GM23248 (cell line): ENCODE results near the gene PTPRN2.

Experiments used
- EZH2 ChIP-seq: fragments of 200-600 bp; sonication (generic); IDR thresholded peaks from 2 replicates; pipeline ENCODE4 v1.6.1; 2018; ENCODE audit warnings: antibody characterized with exemption, mild to moderate bottlenecking; ENCODE audit not compliant: insufficient read depth, poor library complexity, severe bottlenecking
- EZH2phosphoT487 ChIP-seq: fragments of 200-600 bp; sonication (generic); IDR thresholded peaks from 2 replicates; pipeline ENCODE4 v1.6.1; 2018; ENCODE audit warnings: antibody characterized with exemption, moderate library complexity, mild to moderate bottlenecking, low read depth; ENCODE audit not compliant: insufficient read depth

DNA sequence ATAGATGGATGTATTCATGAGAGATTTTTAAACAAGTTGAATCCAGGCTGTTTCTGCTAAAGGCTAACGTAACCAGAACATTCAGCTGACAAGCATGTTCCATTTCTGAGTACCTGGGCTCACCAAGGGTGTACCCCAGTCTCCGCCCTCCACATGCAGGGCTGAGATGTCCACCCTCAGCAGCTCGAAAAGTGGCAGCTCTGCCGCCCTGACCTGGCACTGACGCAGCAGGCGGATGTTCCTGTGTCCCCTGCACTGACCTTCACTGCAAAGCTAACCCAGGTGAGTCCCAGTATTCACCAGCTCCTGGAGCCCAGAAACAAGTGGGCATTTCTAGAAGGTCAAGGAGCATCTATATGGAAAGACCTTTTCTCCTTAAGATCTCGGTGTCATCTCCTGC lies 437.4 kb downstream of the PTPRN2 start:
- TF ChIP-seq EZH2phosphoT487 (no peak), EZH2 (no peak)
